BJ (cell line): Measurements from ENCODE around the gene TMEM151B. TPM values are rescaled to one million over a fixed set of nuclear protein-coding genes. Genes with fewer than 3 reads are reported as not detected.

Experiments
- CTCF ChIA-PET: fragments of 350-600 bp; formaldehyde crosslinking; extraction: SDS; loops from one replicate; lab custom pipeline; 2021; ENCODE audit warnings: antibody characterized with exemption, inconsistent platforms; lab: Yijun Ruan, JAX
- POLR2A ChIA-PET: fragments of 300-600 bp; sonication (Branson Sonifier 250); formaldehyde crosslinking; extraction: SDS; loops from one replicate; lab custom pipeline; 2021; ENCODE audit warnings: antibody characterized with exemption; lab: Charles Lee
- DNase-seq: peaks from one replicate; pipeline ENCODE4 v3.0.0-alpha.2; 2011; ENCODE audit warnings: low read depth
- H3K27me3 ChIP-seq: 2 replicates; pipeline ENCODE4 v1.6.0; 2011; ENCODE audit warnings: low read length; ENCODE audit not compliant: control insufficient read depth, insufficient read depth
- H3K36me3 ChIP-seq: 2 replicates; pipeline ENCODE4 v1.5.1; 2011; ENCODE audit warnings: low read length; ENCODE audit not compliant: control insufficient read depth, insufficient read depth
- H3K4me3 ChIP-seq: 2 replicates; pipeline ENCODE4 v1.5.1; 2011; ENCODE audit warnings: low read depth, mild to moderate bottlenecking, control low read depth, low read length
- polyA plus RNA-seq: library from polyadenylated mRNA; depleted of rRNA; stranded (reverse); fragments of >200 nt; gene quantifications from 2 replicates; pipeline ENCODE4 v1.2.3, GENCODE V29; 2011
- TF ChIP-seq, protein P1 (sequence below): IDR thresholded peaks from 2 replicates; pipeline ENCODE4 v1.5.1; 2011; ENCODE audit warnings: low read depth, mild to moderate bottlenecking, control low read depth, inconsistent platforms, low read length, moderate library complexity; ENCODE audit not compliant: insufficient read depth

The TMEM151B gene
- polyA plus RNA-seq, 1 experiment, result not detected

DNA sequence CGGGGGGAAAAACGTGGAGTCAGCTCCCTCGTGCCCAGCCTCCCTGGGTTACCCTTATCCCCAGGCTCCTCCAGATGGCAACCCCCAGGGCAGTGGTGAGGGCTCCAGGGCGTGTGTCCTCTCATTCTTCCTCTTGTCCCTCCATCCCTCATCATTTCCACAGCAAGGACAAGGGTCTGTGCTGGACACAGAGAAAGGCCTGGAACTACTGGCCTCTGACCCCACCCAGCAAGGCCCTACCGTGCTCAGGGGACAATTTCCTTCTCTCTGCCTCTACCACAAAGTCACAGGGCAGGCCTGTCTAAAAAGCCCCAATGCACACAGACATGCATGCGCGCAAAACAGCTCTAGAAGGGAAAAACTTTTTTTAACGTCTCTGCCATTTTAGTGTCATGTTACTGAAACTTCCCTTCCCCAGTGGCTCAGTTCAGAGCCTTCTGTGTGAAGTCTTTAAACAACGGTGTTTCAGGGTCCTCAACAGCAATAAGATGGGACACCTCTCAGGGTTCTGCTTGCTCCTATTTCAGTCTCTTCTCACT, 11.9 kb upstream of the TMEM151B start:
- peaks cover 19% of the 10 kb centered on the region for H3K36me3 ChIP-seq
- H3K4me3 ChIP-seq, result no peak overlapping the region
- no peak for DNase-seq
- TF ChIP-seq, protein P1, sequence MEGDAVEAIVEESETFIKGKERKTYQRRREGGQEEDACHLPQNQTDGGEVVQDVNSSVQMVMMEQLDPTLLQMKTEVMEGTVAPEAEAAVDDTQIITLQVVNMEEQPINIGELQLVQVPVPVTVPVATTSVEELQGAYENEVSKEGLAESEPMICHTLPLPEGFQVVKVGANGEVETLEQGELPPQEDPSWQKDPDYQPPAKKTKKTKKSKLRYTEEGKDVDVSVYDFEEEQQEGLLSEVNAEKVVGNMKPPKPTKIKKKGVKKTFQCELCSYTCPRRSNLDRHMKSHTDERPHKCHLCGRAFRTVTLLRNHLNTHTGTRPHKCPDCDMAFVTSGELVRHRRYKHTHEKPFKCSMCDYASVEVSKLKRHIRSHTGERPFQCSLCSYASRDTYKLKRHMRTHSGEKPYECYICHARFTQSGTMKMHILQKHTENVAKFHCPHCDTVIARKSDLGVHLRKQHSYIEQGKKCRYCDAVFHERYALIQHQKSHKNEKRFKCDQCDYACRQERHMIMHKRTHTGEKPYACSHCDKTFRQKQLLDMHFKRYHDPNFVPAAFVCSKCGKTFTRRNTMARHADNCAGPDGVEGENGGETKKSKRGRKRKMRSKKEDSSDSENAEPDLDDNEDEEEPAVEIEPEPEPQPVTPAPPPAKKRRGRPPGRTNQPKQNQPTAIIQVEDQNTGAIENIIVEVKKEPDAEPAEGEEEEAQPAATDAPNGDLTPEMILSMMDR, result no peak
- POLR2A ChIA-PET, result interaction anchor here (2.3 kb wide), 1 partner anchor 11 kb away, joined by 18 read pairs; the partner anchor contains the start of gene HSP90AB1
- CTCF ChIA-PET, result interaction anchor here (2.9 kb wide), 1 partner anchor 10 kb away, joined by 18 read pairs; no protein-coding TSS in a partner anchor
- no peaks in the 10 kb centered on the region for H3K27me3 ChIP-seq

GRCh38 chr6:44258921-44259320, 11.3 kb upstream of the TMEM151B start:
- TF ChIP-seq, protein P1, result no peak
- DNase-seq, result no peak
- POLR2A ChIA-PET, result no interaction called here
- CTCF ChIA-PET, result interaction anchor here (2.9 kb wide), 1 partner anchor 9 kb away, joined by 18 read pairs; no protein-coding TSS in a partner anchor
- H3K4me3 ChIP-seq, result no peak overlapping the region
- H3K27me3 ChIP-seq, result no peaks in the 10 kb centered on the region
- peaks cover 18% of the 10 kb centered on the region for H3K36me3 ChIP-seq

- no peak for DNase-seq
- H3K27me3 ChIP-seq, result no peaks in the 10 kb centered on the region
- CTCF ChIA-PET, result no interaction called here
- H3K4me3 ChIP-seq, result no peak overlapping the region
- POLR2A ChIA-PET, result no interaction called here
- H3K36me3 ChIP-seq, result peaks cover 11% of the 10 kb centered on the region
- TF ChIP-seq, protein P1, result no peak
Observed at GRCh38 chr6:44260011-44260410, 10.2 kb upstream of the TMEM151B start.

- CTCF ChIA-PET, result no interaction called here
- no peak for DNase-seq
Observed at GRCh38 chr6:44260451-44261297, 9.6 kb upstream of the TMEM151B start.

More at GRCh38 chr6:44260451-44261297, 9.6 kb upstream of the TMEM151B start:
- Histone ChIP-seq H3K27me3 (no peaks in the 10 kb centered on the region), H3K36me3 (peaks cover 8% of the 10 kb centered on the region), H3K4me3 (no peak overlapping the region)
- TF ChIP-seq, protein P1, result no peak
- POLR2A ChIA-PET, result no interaction called here
